ENCODE data around the gene PGAM2.

- TF ChIP-seq, protein P1, sequence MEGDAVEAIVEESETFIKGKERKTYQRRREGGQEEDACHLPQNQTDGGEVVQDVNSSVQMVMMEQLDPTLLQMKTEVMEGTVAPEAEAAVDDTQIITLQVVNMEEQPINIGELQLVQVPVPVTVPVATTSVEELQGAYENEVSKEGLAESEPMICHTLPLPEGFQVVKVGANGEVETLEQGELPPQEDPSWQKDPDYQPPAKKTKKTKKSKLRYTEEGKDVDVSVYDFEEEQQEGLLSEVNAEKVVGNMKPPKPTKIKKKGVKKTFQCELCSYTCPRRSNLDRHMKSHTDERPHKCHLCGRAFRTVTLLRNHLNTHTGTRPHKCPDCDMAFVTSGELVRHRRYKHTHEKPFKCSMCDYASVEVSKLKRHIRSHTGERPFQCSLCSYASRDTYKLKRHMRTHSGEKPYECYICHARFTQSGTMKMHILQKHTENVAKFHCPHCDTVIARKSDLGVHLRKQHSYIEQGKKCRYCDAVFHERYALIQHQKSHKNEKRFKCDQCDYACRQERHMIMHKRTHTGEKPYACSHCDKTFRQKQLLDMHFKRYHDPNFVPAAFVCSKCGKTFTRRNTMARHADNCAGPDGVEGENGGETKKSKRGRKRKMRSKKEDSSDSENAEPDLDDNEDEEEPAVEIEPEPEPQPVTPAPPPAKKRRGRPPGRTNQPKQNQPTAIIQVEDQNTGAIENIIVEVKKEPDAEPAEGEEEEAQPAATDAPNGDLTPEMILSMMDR (IDR thresholded peaks at IDR 0.05), result no peak
- TF ChIP-seq REST (IDR thresholded peaks at IDR 0.05), result no peak
- no peak for TF ChIP-seq EHMT2 (IDR thresholded peaks at IDR 0.05; ENCODE audit: low read depth)
Observed at GRCh38 chr7:44111761-44112160, 46.4 kb upstream of the PGAM2 start.
